Hepatocyte (in vitro differentiated cells): Measurements from ENCODE around the gene RPAP3. TPM values are rescaled to one million over a fixed set of nuclear protein-coding genes. Genes with fewer than 3 reads are reported as not detected.

Source experiments
- DNase-seq: peaks from one replicate; pipeline ENCODE4 v3.0.0-alpha.2; 2016; ENCODE audit warnings: low spot score
- H2AFZ ChIP-seq: fragments of 200-600 bp; sonication (generic); 2 replicates; pipeline ENCODE4 v1.6.0; 2016; ENCODE audit warnings: antibody characterized with exemption, mild to moderate bottlenecking
- H3K27ac ChIP-seq: fragments of 200-600 bp; sonication (generic); 2 replicates; pipeline ENCODE4 v1.5.1; 2016; ENCODE audit warnings: mild to moderate bottlenecking
- H3K27me3 ChIP-seq: fragments of 200-600 bp; sonication (generic); 2 replicates; pipeline ENCODE4 v1.6.1; 2016
- H3K36me3 ChIP-seq: fragments of 200-600 bp; sonication (generic); replicated peaks from 2 replicates; pipeline ENCODE4 v1.5.1; 2016; ENCODE audit warnings: low read depth; ENCODE audit not compliant: insufficient read depth
- H3K4me1 ChIP-seq: fragments of 200-600 bp; sonication (generic); 2 replicates; pipeline ENCODE4 v1.5.1; 2016; ENCODE audit warnings: mild to moderate bottlenecking, moderate library complexity; ENCODE audit not compliant: insufficient read depth
- H3K4me2 ChIP-seq: fragments of 200-600 bp; sonication (generic); 2 replicates; pipeline ENCODE4 v1.6.0; 2016
- H3K4me3 ChIP-seq: fragments of 200-600 bp; sonication (generic); 2 replicates; pipeline ENCODE4 v1.5.1; 2016; ENCODE audit warnings: mild to moderate bottlenecking
- H3K79me2 ChIP-seq: fragments of 200-600 bp; sonication (generic); 2 replicates; pipeline ENCODE4 v1.6.0; 2017; ENCODE audit warnings: mild to moderate bottlenecking
- H3K9me2 ChIP-seq: fragments of 200-600 bp; sonication (generic); replicated peaks from 2 replicates; pipeline ENCODE4 v1.6.0; 2017; ENCODE audit warnings: mild to moderate bottlenecking; ENCODE audit not compliant: insufficient read depth
- H3K9me3 ChIP-seq: fragments of 200-600 bp; sonication (generic); 2 replicates; pipeline ENCODE4 v1.5.1; 2016; ENCODE audit warnings: low read depth, mild to moderate bottlenecking
- H4K20me1 ChIP-seq: fragments of 200-600 bp; sonication (generic); 2 replicates; pipeline ENCODE4 v1.6.0; 2016; ENCODE audit warnings: mild to moderate bottlenecking; ENCODE audit not compliant: insufficient read depth, poor library complexity, severe bottlenecking
- CTCF ChIP-seq: fragments of 200-600 bp; sonication (generic); IDR thresholded peaks from 2 replicates; pipeline ENCODE4 v1.5.1; 2016; ENCODE audit warnings: antibody characterized with exemption, mild to moderate bottlenecking; ENCODE audit not compliant: poor library complexity
- EZH2 ChIP-seq: fragments of 200-600 bp; sonication (generic); IDR thresholded peaks from 2 replicates; pipeline ENCODE4 v1.6.1; 2016; ENCODE audit warnings: antibody characterized with exemption, mild to moderate bottlenecking, borderline replicate concordance
- EZH2phosphoT487 ChIP-seq: fragments of 200-600 bp; sonication (generic); IDR thresholded peaks from one replicate; pipeline ENCODE4 v1.6.1; 2018; ENCODE audit warnings: antibody characterized with exemption, mild to moderate bottlenecking, low read depth, moderate library complexity; ENCODE audit not compliant: unreplicated experiment, severe bottlenecking
- WGBS: methylation state at CpG from one replicate; pipeline ENCODE4 v1.1.6; 2016; ENCODE audit warnings: low lambda C conversion rate; ENCODE audit errors: missing lambda C conversion rate; 5-methylcytosine and 5-hydroxymethylcytosine counted together
- polyA plus RNA-seq: library from polyadenylated mRNA; unstranded; fragments of >200 nt; fragmentation: Nextera tagmentation; extraction: Ambion mirVana; gene quantifications from 2 replicates; pipeline ENCODE4 v1.2.1, GENCODE V29; 2016
- total RNA-seq: library from RNA; depleted of rRNA; stranded (reverse); fragments of >200 nt; gene quantifications from 2 replicates; pipeline ENCODE4 v1.2.3, GENCODE V29; 2014

RPAP3 gene
- total and polyA plus RNA-seq, 2 experiments from 2014 or later = 21.7 to 23.4 TPM

DNA sequence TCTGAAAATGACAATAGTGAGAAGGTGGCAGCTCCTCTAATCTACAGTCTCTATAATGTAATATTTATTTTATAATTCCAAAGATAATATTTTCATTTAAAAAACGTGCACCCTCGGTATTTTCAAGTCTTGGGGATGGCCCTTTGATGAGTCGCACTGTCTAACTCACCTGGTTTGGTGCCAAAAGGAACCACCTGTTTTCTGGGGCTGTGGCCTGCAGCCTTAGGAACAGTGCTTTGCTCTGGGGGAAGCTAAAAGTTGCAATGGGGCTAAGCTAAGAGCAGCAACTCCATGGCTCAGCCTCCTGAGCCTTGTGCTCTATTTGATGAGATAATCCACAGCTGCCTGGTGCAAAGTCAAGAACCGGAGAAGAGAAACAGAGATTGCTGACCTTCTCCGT lies 25.9 kb upstream of the RPAP3 start:
- 90% methylated on average over 4 of the region's 5 CpGs for WGBS

DNA sequence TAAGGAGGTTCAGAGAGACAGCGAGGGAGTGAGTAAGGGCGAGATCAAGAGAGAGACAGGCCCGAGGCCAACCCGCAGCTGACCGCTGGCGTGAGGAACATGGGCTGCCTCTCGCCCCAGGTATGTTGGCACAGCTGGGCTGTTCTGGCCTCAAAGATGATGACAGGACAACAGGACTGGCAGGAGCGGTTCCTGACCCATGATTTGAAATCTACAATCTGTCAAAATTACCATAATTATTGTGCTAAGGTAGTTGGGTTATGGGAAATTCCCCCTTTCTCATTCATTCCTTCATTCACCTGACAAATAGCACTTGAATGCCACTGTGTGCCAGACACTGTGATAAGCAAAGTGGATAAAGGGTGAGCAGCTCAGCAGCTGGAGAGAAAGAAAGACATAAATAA lies 24.5 kb upstream of the RPAP3 start:
- no peak overlapping the region for H3K4me2 ChIP-seq
- WGBS = 91% methylated on average over 8 of the region's 8 CpGs
- H3K36me3 ChIP-seq = no peaks in the 10 kb centered on the region
- no peak overlapping the region for H3K4me3 ChIP-seq
- no peak overlapping the region for H2AFZ ChIP-seq
- H3K27ac ChIP-seq = no peak overlapping the region
- DNase-seq = no peak
- TF ChIP-seq EZH2phosphoT487 (no peak), EZH2 (no peak), CTCF (no peak)
- peaks cover 8% of the 10 kb centered on the region for H3K4me1 ChIP-seq
- no peaks in the 10 kb centered on the region for H3K9me3 ChIP-seq
- H3K9me2 ChIP-seq = no peaks in the 10 kb centered on the region
- H4K20me1 ChIP-seq = no peaks in the 10 kb centered on the region
- no peaks in the 10 kb centered on the region for H3K79me2 ChIP-seq
- no peaks in the 10 kb centered on the region for H3K27me3 ChIP-seq

More for the DNA sequence above, 25.9 kb upstream of the RPAP3 start:
- H3K27me3 ChIP-seq = no peaks in the 10 kb centered on the region
- H3K79me2 ChIP-seq = no peaks in the 10 kb centered on the region
- H3K27ac ChIP-seq = no peak overlapping the region
- DNase-seq = no peak
- no peaks in the 10 kb centered on the region for H3K36me3 ChIP-seq
- no peak overlapping the region for H2AFZ ChIP-seq
- H4K20me1 ChIP-seq = no peaks in the 10 kb centered on the region
- no peak overlapping the region for H3K4me2 ChIP-seq
- no peaks in the 10 kb centered on the region for H3K9me2 ChIP-seq
- no peak for TF ChIP-seq EZH2phosphoT487
- no peak for TF ChIP-seq EZH2
- TF ChIP-seq CTCF = no peak
- H3K4me3 ChIP-seq = no peak overlapping the region
- H3K4me1 ChIP-seq = peaks cover 13% of the 10 kb centered on the region
- no peaks in the 10 kb centered on the region for H3K9me3 ChIP-seq

DNA sequence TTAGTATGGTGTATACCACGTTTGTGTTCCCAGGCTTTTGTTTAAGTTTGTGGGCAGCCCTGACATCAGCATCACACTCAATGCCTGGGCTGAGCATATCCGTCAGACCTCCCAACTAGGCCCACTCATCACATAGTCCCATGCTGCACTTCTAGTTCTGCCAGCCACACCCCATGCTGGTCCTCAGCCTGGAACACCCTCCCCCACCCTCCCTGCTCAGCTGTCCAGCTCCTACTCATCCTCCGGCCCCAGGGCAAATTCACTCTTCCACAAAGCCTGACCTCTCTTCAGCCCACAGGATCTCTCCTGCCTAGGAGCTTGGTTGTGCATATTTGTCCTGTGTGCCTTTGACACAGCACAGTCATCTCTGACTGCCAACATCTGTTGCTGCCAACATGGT lies 23.4 kb upstream of the RPAP3 start:
- Histone ChIP-seq H3K27me3 (no peaks in the 10 kb centered on the region), H3K4me3 (no peak overlapping the region), H3K79me2 (no peaks in the 10 kb centered on the region), H3K27ac (no peak overlapping the region), H3K36me3 (no peaks in the 10 kb centered on the region), H3K9me3 (no peaks in the 10 kb centered on the region), H2AFZ (no peak overlapping the region), H3K4me1 (no peaks in the 10 kb centered on the region), H3K9me2 (no peaks in the 10 kb centered on the region), H4K20me1 (no peaks in the 10 kb centered on the region), H3K4me2 (no peak overlapping the region)
- WGBS = 60% methylated on average over 3 of the region's 3 CpGs
- TF ChIP-seq EZH2 (no peak), CTCF (no peak), EZH2phosphoT487 (no peak)
- no peak for DNase-seq

- Histone ChIP-seq H3K36me3 (no peaks in the 10 kb centered on the region), H4K20me1 (no peaks in the 10 kb centered on the region), H3K9me3 (no peaks in the 10 kb centered on the region), H3K4me1 (no peaks in the 10 kb centered on the region), H3K27ac (no peak overlapping the region), H3K27me3 (no peaks in the 10 kb centered on the region), H2AFZ (no peak overlapping the region), H3K9me2 (no peaks in the 10 kb centered on the region), H3K4me3 (no peak overlapping the region), H3K79me2 (no peaks in the 10 kb centered on the region), H3K4me2 (no peak overlapping the region)
- WGBS = 62% methylated on average over 5 of the region's 5 CpGs
- peak; percentile 37 for DNase-seq
- TF ChIP-seq CTCF (no peak), EZH2phosphoT487 (no peak), EZH2 (no peak)
Observed at GRCh38 chr12:47725893-47726292, 20.1 kb upstream of the RPAP3 start.
